Hematopoietic multipotent progenitor cell treated with erythropoietin and hydrocortisone succinate and interleukin-3 and kit ligand, for 6 days (in vitro differentiated cells): Measurements from ENCODE around the gene CIAO3.

Experiments used
- DNase-seq: peaks from one replicate; pipeline ENCODE4 v3.0.0-alpha.2; 2015

Gene CIAO3

DNA sequence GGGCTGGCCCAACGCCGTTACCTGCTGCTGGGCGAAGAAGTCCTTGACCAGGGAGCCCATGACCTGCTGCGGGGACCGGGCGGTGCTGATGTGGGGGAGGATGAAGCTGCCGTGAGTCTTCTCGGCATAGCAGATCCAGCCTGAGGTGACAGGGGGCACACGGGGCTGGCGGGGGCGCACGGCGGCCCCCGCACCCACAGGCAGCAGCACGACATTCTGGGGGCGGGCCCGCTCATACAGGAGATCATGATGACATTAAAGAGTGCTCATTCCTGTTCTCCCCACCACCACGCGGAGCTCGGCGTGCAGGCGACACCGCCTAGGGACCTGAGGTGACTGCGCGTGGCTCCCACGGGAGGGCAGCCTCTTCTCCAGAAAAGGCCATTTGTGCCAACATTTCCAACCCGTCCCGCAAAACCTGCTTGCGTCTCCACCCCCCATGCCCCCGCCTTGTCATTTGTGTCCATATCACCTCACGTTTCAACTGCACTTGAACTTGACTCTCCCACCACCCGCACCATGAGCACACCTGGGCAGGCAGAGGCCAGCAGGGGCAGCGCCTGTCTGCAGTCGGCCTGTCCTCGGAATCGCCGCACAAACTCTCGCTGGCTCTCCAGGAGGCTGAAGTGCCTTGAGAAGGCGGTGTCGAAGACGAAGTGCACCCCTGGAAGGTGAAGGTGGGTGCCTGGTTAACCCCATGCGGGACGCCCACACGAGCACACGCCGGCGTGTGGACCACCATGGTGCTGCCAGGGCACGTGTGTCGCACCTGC lies 6.4 kb downstream of the CIAO3 start:
- no peak for DNase-seq

DNA sequence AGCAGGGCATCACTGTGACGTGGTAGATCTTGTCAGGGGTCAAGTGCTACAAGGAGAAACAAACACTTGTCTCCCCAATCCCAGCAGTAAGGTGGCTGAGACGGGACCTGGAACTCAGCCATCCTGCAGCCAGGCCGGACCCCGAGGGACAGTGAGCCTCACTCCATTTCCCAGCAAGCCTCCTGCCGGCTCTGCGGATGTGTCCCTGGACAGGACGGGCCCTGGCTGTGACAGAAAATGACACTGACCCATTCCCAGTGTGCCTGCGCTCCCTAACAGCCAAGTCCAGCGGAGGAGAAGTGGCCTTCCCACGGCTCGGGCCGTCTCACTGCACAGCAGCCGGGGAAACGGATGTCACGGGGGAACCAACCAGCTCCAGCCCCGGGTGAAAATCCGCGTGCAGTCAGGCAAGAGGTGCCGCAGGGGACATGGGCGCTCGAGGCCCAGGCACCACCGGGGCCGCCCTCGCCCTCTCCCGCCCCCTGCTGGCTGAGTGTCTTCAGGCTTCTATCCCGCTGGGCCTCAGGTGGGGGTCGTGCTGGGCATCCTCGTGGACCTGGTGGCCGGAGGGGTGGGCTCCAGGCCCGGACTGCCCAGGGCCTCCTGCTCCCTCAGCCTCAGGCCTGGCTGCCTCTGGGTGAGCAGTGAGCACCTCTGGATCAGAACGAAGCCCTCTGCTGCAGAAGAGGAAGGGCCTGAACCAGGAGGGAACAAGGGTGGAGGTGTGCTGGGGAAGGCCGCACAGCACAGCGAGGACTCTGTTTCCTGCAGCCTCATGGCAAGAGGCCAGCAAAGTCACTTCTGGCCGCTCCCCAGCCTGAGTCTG lies 7.2 kb downstream of the CIAO3 start:
- peak; percentile 60 for DNase-seq

DNA sequence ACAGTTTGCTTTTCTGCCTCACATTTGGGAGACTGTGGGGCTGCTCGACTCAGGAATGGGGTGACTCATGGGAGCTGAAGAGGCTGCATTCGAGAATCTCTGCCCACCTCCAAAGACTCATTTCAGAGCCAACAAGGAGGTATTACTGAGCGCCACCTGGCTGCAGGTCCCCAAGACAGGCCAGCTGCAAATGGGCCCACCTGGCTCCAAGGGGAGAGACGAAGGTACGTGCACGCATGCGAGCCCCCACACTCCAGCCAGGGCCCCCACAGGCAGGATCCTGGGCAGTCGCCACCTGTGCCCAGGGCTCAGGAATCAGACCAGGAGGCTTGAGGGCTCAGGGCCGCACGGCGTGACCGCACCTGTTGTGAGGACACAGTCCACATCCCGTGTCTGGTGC lies 7.9 kb downstream of the CIAO3 start:
- no peak for DNase-seq

DNA sequence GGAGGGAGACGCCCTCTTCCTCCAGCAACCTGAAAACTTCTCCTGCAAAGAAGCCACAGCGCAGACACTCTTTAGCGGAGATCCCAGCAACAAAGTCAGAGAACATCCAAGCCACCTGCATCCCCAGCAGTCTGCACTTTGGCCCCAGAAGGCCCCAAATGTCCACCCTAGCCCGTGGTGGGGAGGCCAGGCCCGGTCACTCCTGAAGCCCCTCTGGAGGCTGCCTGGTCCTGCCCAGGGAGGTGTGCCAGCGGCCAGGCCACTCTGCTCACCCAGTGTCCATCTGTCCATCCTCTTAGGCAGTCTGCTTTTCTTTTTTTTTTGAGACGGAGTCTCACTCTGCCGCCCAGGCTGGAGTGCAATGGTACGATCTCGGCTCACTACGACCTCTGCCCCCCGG lies 8.5 kb downstream of the CIAO3 start:
- no peak for DNase-seq

DNA sequence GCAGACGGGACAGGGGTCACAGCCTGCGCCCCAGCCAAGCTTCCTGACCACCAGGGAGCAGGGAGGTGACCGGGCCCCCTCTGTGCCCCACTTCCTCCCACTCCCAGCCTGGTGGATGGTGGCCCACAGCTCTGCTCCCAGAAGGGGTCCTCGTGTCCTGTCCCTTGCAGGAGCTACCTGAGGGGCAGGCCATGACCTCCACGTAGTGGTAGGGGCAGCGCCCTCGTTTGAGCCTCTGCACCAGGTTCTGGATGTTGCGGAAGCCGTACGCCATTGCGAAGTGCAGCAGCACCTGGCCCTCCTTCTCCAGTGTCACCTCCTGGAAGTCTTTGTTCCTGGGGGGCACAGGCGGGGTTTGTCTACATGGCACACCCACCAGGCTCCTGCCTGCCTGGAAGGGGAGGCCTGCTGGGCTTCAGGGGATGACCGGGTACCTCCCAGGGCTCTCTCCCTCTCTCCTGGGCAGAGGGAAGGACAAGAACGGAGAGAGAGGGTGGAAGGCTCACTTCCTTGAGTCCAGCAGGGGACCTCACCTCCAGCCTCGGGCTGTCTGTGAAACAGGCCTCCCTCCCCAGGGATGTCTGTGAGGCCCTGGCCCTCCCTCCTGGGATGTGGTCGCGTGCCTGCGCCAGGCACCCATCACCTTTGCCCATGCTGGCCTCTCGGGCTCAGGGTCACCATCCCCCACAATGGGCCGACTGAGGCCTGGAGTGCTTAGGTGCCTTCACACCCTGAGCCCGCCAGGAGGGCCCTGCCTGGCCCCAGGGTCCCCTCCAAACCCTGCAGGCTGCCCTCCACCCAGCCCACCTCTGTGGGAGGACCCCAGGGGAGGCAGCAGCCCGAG lies 9.9 kb downstream of the CIAO3 start:
- no peak for DNase-seq

DNA sequence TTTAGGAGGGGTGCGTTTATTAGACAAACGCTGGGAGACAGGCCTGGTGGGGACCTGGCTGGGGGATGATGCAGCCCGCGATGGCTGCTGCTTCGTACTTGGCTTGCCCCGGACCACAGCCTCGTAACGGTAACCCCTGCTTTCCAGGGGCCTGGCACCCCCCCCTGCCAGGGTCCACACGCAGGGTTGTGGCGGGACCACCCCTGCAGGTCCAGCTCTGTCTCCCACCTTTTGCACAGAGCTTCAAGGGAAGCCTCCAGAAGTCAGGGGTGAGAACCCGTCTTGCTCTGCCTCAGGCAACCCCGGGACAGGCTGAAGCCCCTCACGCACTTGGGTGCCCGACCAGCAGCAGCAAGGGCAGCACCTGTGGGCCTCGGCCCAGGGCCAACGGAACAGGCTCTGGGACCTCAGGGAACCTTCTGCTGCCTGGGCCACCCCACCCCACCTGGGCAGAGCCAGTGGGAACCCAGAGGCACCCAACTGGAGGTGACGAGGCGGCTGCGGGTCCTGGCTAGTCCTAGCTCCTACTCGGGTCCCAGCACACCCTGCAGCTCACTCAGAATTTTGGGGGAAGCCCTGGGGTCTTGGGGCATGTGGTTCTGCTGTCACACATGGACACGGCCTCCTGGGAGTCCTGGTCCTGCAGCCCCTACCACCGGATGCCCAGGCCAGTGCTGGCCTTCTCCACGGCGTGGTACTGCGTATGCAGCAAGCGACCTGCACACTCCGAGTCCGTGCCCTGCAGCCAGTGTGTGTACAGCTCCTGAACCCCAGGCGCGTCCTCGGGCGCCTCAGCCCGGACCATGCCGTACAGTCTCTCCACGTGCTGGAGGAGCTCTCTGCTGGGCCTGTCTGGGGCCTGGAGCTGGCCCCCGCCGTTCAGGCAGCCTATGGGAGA lies 10.8 kb downstream of the CIAO3 start:
- no peak for DNase-seq

DNA sequence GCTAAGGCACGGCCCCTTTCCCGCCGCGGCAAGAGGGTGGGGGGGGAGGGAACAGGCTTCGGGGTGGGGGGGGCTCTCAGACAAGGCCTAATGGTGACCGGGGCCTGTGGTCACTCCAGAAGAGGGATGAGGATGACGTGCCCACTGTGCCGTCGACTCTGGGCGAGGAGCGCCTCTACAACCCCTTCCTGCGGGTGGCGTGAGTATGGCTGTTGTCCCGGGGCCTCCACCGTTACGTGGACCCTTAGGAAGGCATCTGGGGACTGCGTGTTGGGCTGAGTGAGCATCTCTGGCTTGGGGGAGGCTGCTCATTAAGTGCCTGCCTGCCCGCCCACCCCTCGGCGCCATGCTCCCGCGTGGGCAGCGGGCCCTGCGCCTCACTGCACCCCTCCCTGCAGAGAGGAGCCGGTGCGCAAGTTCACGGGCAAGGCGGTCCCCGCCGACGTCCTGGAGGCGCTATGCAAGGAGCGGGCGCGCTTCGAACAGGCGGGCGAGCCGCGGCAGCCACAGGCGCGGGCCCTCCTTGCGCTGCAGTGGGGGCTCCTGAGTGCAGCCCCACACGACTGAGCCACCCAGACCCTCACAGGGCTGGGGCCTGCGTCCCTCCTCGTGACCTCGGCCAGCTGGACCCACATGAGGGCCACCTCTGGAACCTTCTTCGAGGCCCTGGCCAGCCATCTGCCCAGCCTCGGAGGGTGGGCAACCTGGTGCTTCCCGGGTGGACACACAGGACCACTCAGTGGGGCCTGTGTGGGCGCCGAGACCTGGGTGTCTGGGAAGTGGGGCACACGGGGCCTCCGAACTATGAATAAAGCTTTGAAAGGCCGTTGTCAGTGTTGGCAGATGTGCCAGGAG lies 11.7 kb downstream of the CIAO3 start:
- DNase-seq: no peak

DNA sequence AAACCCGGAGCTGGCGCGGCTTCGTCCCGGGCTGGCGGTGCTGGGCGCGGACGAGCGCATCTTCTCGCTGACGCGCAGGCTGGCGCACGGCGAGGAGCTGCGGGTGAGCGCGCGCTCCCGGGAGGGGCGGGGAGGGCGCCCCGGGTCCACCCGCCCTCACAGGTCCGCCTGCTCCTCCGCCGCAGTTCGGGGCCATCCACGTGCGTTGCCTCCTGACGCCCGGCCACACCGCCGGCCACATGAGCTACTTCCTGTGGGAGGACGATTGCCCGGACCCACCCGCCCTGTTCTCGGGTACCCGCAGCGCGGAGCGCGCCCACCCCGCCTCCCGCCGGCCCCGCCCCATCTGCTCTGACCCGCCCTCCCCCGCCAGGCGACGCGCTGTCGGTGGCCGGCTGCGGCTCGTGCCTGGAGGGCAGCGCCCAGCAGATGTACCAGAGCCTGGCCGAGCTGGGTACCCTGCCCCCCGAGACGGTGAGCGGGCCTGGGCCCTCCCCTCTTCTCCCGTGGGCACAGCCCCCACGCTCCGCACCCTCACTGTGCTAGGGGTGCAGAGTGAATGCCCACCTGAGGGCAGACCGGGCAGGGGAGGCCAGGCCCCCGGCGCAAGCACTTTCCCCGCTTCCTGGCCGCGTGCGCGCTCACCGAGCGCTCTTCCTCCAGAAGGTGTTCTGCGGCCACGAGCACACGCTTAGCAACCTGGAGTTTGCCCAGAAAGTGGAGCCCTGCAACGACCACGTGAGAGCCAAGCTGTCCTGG lies 12.5 kb downstream of the CIAO3 start:
- DNase-seq: peak; percentile 87

DNA sequence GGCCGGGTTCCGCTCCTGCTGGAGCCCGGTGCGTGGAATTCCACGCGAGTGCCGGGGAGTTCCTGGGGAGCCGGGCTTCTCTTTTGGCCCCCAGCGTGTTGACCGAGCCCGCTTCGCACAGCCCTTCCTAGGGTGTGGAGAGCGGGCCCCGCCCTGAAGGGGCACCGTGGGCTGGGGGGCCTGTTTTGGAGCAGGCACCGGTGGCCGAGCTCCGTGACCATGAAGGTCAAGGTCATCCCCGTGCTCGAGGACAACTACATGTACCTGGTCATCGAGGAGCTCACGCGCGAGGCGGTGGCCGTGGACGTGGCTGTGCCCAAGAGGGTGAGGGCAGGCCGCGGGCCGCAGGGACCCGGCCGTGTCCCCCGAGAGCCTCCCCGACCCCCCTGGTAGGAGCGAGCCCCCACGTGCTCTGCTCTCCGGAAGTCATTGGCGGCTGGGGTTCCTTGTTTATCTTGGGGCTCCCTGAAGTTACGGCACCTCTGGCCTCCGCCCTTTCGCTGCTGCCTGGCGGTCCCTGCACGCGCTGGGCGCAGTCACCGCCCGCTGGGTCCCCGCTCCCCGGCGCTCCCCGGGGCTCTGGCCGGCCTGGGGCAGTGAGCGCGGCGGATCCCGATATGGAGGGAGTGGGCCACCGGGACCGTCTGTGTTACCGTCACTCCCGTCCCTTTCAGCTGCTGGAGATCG lies 13.4 kb downstream of the CIAO3 start:
- peak; percentile 84 for DNase-seq

DNA sequence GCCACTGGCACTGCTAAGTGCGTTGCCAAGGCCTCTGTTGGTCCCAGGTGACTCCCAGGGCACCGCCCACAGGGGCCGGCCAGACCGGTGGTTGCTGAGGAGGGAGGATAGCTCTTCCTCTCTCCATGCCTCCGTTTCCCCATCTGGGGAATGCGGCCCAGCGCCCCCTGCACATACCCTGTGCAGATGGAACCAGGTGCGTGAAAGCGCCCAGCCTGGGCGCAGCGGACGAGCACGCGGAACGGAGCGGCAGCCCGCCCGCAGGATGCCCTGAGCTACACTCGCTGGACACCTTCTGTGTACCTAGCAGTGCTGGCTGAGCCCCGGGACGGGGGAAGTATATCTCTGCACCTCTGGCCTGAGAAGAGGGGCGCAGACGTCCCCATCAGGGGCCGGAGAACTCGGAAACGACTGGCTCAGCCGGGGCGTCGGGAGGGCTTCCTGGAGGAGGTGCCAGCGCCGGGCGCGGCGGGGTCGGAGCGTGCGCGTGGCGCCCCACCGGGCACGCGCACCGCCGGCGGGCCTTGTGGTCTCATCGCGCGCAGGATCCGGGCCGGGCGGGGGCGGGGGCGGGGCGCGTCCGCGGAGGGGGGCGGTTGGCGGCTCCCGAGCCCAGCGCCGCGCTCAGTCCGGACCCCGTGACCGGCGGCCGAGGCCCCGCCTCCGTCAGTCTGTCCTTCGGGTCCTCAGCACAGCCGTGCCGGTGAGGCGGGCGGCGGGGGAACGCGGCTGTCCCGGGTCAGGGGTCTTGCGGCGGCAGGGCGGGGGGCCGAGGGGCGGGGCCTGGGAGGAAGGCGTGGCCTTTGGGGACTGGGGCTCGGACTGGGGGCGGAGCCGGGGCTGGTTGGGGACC lies 14.1 kb downstream of the CIAO3 start, which contains the start of the genes CCDC78 and HAGHL:
TSS of gene CCDC78 (minus strand) at position 6 of the 853 bp plus-strand sequence. CDS start 76 bp downstream, outside the sequence.
TSS of gene HAGHL (plus strand) at position 669 of the 853 bp plus-strand sequence. CDS start 404 bp downstream, outside the sequence.
- DNase-seq: peak; percentile 75

DNA sequence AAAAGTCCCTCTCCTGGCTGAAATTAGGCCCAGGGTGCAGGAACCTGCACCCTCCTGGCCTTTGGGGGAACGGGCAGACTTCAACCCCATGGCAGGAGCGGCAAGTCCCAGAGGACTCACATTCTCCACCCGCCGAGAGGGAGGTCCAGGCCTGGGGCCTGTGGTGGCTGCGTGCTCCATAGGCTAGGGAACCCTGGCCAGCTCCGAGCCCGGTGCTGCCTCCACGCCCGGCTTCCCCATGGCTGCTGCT lies 14.7 kb downstream of the CIAO3 start:
- no peak for DNase-seq

DNA sequence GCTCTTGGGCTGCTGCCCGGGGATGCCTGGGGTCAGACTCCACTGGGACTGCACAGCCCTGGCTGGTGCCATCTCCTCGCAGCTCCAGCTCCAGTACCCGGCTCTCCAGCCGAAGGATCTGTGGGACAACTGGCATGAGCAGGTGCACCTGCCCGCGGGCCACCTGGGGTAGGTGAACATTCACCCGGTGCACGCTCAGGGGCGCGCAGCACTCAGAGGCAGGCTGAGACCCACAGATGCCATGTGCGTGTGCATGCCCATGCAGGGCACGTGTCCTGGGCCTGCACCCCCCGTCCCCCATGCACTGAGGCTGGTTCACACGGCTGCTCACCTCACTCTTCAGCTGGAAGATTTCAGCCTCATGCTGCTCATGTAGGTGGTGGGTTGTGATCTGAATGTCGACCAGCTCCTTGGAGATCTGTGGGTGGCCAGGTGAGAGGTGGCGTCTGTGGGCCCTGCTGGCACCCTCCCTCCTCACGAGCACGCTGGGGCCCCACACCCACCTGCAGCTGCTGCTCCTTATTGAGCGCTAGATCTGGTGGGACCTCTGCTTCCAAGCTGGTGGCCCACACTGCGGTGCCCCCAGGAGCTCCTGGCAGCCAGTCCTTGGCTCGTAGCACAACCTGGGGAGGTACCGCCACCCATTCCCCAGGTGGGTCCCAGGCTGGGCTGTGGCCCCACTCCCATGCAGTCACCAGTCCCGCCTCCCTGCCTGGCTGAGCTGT lies 15.2 kb downstream of the CIAO3 start:
- DNase-seq: no peak

DNA sequence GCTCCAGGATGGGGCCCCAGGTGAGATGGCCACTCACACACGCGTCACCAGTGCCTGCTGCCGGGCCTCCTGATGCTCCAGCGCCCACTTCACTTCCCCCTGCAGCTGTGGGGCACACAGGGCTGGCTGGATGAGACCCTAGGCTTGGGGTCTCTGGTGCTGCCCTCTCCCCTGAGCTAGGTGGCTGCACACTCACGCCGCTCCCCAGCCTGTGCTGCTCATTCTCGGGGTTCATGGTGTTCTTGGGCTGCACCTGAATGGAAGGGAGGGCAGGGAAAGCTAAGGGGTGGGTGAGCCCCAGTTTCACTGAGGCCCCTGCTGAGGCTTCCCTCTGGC lies 15.8 kb downstream of the CIAO3 start:
- DNase-seq: no peak

DNA sequence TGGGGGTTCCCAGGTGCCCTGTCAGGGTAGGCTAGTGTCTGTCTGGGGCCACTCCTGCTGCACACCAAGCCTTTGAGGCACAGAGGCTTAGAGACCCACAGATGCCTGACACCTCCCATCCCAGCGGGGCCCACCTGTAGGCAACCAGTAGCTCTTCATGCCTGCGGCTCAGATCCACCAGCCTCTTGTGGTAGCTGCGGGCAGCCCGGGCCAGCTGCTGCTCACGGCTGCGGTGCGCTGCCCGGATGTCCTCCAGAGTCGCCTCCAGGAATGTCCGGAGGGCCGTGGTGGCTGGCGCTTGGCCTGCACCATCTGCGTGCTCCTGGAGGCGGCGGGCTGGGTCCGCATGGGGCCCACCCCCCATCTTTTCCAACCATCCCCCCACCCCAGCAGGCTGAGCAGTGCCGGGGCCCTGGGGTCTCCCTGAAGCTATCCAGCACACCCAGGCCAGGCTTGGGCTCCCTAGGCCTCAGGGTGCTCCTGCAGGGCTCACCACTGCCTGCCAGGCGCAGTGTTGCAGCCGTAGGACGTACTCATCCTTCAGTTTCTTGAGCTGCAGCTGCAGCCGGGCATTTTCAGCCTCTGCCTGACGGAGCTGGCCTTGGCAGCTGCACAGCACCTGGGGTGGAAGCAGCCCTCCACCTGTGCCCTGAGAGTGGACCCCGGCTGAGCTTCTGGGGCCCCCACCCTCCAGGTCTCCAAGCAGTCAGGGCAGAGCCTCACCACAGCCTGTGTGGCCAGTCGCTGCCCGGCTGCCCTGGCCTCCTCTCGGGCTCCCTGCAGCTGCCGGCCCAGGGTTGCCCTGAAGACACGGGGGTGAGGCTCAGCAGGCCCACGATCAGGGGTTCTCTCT lies 16.4 kb downstream of the CIAO3 start:
- no peak for DNase-seq

DNA sequence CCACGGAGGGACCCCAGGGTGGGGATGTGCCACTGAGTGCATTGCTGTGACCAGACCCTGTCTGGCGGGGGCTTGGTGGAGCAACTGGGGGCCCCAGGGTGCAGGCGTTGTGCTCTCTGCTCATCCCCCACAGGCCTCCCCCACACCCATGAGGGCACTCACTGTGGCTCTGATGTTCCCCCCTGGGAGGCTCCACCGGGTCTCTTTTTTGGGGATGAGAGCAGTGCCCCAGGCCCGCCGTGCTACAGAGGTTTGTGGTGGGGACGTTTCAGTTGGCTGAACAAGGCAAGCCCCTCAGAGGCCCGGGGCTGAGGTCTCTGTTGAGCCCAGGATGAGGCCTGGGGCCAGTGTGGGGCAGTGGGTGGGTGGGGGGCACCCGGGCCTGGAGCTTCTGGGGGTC lies 17.1 kb downstream of the CIAO3 start:
- DNase-seq: no peak

DNA sequence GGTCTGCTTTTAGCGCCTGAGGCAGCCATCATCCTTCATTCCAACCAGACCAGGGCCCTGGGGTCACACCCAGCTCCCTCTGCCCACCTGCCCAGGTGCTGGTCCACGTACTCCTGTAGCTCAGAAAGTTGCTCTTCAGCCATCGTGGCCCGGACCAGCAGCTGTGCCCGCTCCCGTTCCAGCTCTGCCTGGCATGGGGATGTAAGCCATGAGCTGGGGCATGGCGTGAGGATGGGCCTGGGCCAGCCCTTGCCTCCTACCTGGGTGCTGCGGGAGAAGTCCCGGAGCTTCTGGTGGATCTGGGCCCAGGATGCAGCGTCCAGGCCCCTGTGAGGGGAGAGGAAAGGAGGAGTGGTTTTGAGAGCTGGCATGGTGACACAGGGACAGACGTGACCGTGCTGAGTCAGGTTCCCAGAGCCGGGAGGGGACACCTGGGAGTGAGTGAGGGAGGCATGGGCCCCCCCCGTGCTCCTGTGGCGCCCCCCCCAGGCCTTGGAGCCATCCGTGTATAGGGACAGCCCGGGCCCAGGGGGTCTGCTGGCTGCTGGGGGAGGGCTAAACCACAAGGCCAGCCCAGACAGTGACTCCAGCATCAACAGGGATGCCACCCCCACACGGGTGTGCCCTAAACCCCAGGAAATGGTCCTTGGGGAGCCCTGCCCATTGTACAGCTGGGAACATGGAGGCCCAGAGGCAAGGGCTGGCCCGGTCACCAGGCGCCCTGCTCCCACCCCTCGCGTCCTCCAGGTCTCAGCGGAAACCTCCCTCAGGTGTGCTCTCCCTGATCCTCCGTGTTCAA lies 17.8 kb downstream of the CIAO3 start:
- no peak for DNase-seq
